K562 (cell line): ENCODE data around the gene DEDD. TPM values are rescaled to one million over a fixed set of nuclear protein-coding genes. Genes with fewer than 3 reads are reported as not detected.

ENCODE experiments used
- ATF1 ChIP-seq, 2 experiments: fragments of 450-650 bp in 1 of 2; IDR thresholded peaks; 2 replicates each; pipeline ENCODE4 v1.6.1; 2016; ENCODE audit warnings: missing compliant biosample characterization in 1 of 2, missing genetic modification characterization in 1 of 2
- CBFA2T2 ChIP-seq: fragments of 450-650 bp; conservative IDR thresholded peaks from 2 replicates; pipeline ENCODE4 v1.6.1; 2017; ENCODE audit warnings: mild to moderate bottlenecking
- CEBPB ChIP-seq: fragments of 450-650 bp; IDR thresholded peaks from 2 replicates; pipeline ENCODE4 v1.6.1; 2016; ENCODE audit warnings: missing genetic modification characterization, missing compliant biosample characterization
- CTBP1 ChIP-seq: fragments of 450-650 bp; IDR thresholded peaks from 2 replicates; pipeline ENCODE4 v1.6.1; 2016; ENCODE audit warnings: borderline replicate concordance
- DACH1 ChIP-seq: fragments of 450-650 bp; IDR thresholded peaks from 2 replicates; pipeline ENCODE4 v1.6.1; 2018; ENCODE audit not compliant: partially characterized antibody
- DNMT1 ChIP-seq: fragments of 450-650 bp; IDR thresholded peaks from 2 replicates; pipeline ENCODE4 v1.6.1; 2016; ENCODE audit warnings: antibody characterized with exemption, mild to moderate bottlenecking
- EP300 ChIP-seq: IDR thresholded peaks from 2 replicates; pipeline ENCODE4 v1.6.1; 2012; ENCODE audit warnings: low read length, improper control_type of control experiment
- EP400 ChIP-seq: fragments of 450-650 bp; IDR thresholded peaks from 2 replicates; pipeline ENCODE4 v1.6.1; 2017; ENCODE audit warnings: antibody characterized with exemption, mild to moderate bottlenecking, moderate library complexity
- FOXO4 ChIP-seq: fragments of 450-650 bp; formaldehyde crosslinking; IDR thresholded peaks from 2 replicates; pipeline ENCODE4 v1.4.0; 2020; ENCODE audit warnings: mild to moderate bottlenecking, moderate library complexity
- HNRNPK ChIP-seq: fragments of 200-400 bp; formaldehyde crosslinking; IDR thresholded peaks from one replicate; pipeline ENCODE4 v1.6.1; 2018; ENCODE audit warnings: mild to moderate bottlenecking, low read depth, low read length; ENCODE audit not compliant: poor library complexity, severe bottlenecking
- MBD2 ChIP-seq: sonication (generic); IDR thresholded peaks from 2 replicates; pipeline ENCODE4 v1.6.1; 2016; ENCODE audit warnings: low read depth, borderline replicate concordance
- NFATC3 ChIP-seq: fragments of 450-650 bp; IDR thresholded peaks from 2 replicates; pipeline ENCODE4 v1.6.1; 2017; ENCODE audit warnings: mild to moderate bottlenecking
- NFIC ChIP-seq: fragments of 450-650 bp; IDR thresholded peaks from 2 replicates; pipeline ENCODE4 v1.6.1; 2017; ENCODE audit warnings: mild to moderate bottlenecking, inconsistent platforms
- PRPF4 ChIP-seq: fragments of 200-400 bp; formaldehyde crosslinking; IDR thresholded peaks from one replicate; pipeline ENCODE4 v1.6.1; 2017; ENCODE audit warnings: low read length, low read depth, mild to moderate bottlenecking; ENCODE audit not compliant: insufficient read depth, poor library complexity, severe bottlenecking
- SRSF1 ChIP-seq: fragments of 200-400 bp; formaldehyde crosslinking; IDR thresholded peaks from 2 replicates; pipeline ENCODE4 v1.6.1; 2017; ENCODE audit warnings: mild to moderate bottlenecking, low read depth, low read length, moderate library complexity
- ZNF778 ChIP-seq: fragments of 450-650 bp; formaldehyde crosslinking; IDR thresholded peaks from 2 replicates; pipeline ENCODE4 v1.4.0; 2020; ENCODE audit warnings: mild to moderate bottlenecking, moderate library complexity
- polyA plus RNA-seq, 8 experiments: library from polyadenylated mRNA; depleted of rRNA in 4 of 8; stranded (reverse) in 5 of 8; unstranded in 3 of 8; fragments of >200 nt; fragmentation: Nextera tagmentation in 2 of 8; fragmentation: Illumina TruSeq in 1 of 8; extraction: Ambion mirVana in 2 of 8; extraction: Trizol in 1 of 8; gene quantifications; 2 replicates each; pipeline versions ENCODE4 v1.2.1 to v1.2.3, GENCODE V29; 2011 to 2014; ENCODE audit warnings: inconsistent platforms in 1 of 8, missing spikeins in 1 of 8
- total RNA-seq, 7 experiments: library from RNA; depleted of rRNA in 6 of 7; stranded (reverse); fragments of >200 nt in 6 of 7; fragmentation: Illumina TruSeq in 2 of 7; extraction: Trizol in 2 of 7; gene quantifications; 2 replicates each; pipeline versions ENCODE4 v1.2.1 to v1.2.3, GENCODE V29; 2011 to 2021; ENCODE audit warnings: low replicate concordance in 1 of 7
- TF ChIP-seq, protein P1 (sequence below): sonication (generic); formaldehyde crosslinking; IDR thresholded peaks from 2 replicates; pipeline ENCODE4 v1.8.0; 2022; ENCODE audit warnings: mild to moderate bottlenecking, missing genetic modification reagents
- TF ChIP-seq, protein P2 (sequence below): fragments of 250-450 bp; sonication (Bioruptor Pico); IDR thresholded peaks from 2 replicates; pipeline ENCODE4 v1.8.0; 2022; ENCODE audit warnings: inconsistent platforms, mild to moderate bottlenecking, moderate library complexity, borderline replicate concordance
- TF ChIP-seq, protein P3 (sequence below): fragments of 250-450 bp; sonication (Bioruptor Pico); IDR thresholded peaks from 2 replicates; pipeline ENCODE4 v1.8.0; 2021; ENCODE audit warnings: borderline replicate concordance, mild to moderate bottlenecking, moderate library complexity; ENCODE audit not compliant: poor library complexity, severe bottlenecking

Gene DEDD
- total and polyA plus RNA-seq, 9 of the 15 experiments (the other 6 are each of a cell fraction or from before 2014, with no cell fraction given) = 11.6 to 41.0 (median 16.8) TPM

DNA sequence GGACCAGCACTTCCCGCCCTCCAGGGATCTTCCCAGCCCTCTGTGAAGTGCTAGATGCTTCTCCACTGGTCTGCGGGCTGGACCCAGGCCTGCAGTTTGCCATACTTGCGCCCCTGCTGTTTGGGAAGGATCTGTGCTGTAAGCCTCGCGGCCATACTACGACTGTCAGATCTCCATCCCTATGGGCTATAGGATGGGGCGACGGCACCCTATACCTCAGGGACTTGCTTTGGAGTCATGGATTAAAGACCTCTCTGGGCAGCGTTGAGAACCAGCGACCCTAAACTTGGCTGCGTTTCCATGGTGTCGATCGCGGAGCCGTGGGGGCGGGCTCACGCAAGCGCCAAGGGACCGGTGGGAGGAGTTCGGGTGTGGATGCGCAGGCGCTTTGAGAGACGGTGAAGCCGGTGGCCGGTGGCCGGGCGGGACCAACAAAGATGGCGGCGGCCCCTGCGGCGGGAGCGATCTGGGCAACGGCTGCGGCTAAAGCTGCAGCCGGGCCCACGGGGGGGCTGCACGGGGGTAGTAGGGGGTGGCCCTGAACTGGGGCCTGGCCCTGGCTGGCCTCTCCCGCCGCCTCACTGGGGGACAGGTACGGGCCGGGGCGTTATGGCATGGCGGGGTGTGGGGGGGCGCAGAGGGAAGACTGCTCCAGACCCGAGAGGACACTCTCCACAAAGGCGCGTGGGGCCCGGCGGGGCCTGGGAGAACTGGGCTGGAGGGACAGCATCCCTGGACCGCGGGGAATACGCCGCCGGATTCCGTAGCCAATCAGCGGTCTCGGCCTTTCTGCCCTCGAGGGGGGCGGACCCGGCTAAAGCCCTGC, 26.8 kb upstream of the DEDD start, which contains the start of gene USP21 (continued):
- TF ChIP-seq, protein P1, sequence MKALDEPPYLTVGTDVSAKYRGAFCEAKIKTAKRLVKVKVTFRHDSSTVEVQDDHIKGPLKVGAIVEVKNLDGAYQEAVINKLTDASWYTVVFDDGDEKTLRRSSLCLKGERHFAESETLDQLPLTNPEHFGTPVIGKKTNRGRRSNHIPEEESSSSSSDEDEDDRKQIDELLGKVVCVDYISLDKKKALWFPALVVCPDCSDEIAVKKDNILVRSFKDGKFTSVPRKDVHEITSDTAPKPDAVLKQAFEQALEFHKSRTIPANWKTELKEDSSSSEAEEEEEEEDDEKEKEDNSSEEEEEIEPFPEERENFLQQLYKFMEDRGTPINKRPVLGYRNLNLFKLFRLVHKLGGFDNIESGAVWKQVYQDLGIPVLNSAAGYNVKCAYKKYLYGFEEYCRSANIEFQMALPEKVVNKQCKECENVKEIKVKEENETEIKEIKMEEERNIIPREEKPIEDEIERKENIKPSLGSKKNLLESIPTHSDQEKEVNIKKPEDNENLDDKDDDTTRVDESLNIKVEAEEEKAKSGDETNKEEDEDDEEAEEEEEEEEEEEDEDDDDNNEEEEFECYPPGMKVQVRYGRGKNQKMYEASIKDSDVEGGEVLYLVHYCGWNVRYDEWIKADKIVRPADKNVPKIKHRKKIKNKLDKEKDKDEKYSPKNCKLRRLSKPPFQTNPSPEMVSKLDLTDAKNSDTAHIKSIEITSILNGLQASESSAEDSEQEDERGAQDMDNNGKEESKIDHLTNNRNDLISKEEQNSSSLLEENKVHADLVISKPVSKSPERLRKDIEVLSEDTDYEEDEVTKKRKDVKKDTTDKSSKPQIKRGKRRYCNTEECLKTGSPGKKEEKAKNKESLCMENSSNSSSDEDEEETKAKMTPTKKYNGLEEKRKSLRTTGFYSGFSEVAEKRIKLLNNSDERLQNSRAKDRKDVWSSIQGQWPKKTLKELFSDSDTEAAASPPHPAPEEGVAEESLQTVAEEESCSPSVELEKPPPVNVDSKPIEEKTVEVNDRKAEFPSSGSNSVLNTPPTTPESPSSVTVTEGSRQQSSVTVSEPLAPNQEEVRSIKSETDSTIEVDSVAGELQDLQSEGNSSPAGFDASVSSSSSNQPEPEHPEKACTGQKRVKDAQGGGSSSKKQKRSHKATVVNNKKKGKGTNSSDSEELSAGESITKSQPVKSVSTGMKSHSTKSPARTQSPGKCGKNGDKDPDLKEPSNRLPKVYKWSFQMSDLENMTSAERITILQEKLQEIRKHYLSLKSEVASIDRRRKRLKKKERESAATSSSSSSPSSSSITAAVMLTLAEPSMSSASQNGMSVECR (CRISPR knock-in tag) = peak; percentile 65; the same call in 1 of the 2 replicates
- TF ChIP-seq CBFA2T2 = no peak
- no peak for TF ChIP-seq PRPF4
- TF ChIP-seq ATF1 (CRISPR knock-in tag; IDR thresholded peaks at IDR 0.05) = no peak
- peak; percentile 23; the same call in 1 of the 2 replicates for TF ChIP-seq ATF1 (tag; IDR thresholded peaks at IDR 0.05)
- no peak for TF ChIP-seq DNMT1
- TF ChIP-seq HNRNPK = no peak
- no peak for TF ChIP-seq CEBPB (tag)
- no peak for TF ChIP-seq FOXO4
- TF ChIP-seq MBD2 = peak; percentile 68; the same call in 1 of the 2 replicates
- no peak for TF ChIP-seq ZNF778 (CRISPR knock-in tag)
- TF ChIP-seq, protein P2, sequence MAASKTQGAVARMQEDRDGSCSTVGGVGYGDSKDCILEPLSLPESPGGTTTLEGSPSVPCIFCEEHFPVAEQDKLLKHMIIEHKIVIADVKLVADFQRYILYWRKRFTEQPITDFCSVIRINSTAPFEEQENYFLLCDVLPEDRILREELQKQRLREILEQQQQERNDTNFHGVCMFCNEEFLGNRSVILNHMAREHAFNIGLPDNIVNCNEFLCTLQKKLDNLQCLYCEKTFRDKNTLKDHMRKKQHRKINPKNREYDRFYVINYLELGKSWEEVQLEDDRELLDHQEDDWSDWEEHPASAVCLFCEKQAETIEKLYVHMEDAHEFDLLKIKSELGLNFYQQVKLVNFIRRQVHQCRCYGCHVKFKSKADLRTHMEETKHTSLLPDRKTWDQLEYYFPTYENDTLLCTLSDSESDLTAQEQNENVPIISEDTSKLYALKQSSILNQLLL (CRISPR knock-in tag) = no peak
- no peak for TF ChIP-seq NFATC3
- TF ChIP-seq SRSF1 = no peak
- TF ChIP-seq EP400 = peak; percentile 63; the same call in 1 of the 2 replicates
- 0 out of 2 replicates have a peak, but pooled peaks have one; percentile 17 for TF ChIP-seq EP300
- TF ChIP-seq, protein P3, sequence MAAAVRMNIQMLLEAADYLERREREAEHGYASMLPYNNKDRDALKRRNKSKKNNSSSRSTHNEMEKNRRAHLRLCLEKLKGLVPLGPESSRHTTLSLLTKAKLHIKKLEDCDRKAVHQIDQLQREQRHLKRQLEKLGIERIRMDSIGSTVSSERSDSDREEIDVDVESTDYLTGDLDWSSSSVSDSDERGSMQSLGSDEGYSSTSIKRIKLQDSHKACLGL (CRISPR knock-in tag) = no peak
- TF ChIP-seq NFIC = no peak
- no peak; the same call in 1 of the 2 replicates for TF ChIP-seq CTBP1
- no peak for TF ChIP-seq DACH1
